Epithelial cell of esophagus (primary cell): Measurements from ENCODE around the gene CCDC102B.

Source experiments
- DNase-seq: peaks from one replicate; pipeline ENCODE4 v3.0.0; 2010; ENCODE audit warnings: low read depth
- H3K4me3 ChIP-seq: 2 replicates; pipeline ENCODE4 v1.5.1; 2011; ENCODE audit warnings: mild to moderate bottlenecking, low read length, control low read depth
- TF ChIP-seq, protein P1 (sequence below): IDR thresholded peaks from 2 replicates; pipeline ENCODE4 v1.5.1; 2011; ENCODE audit warnings: low read depth, mild to moderate bottlenecking, low read length, control low read depth, inconsistent platforms; ENCODE audit not compliant: insufficient read depth; ENCODE audit errors: missing control alignments

CCDC102B gene

DNA sequence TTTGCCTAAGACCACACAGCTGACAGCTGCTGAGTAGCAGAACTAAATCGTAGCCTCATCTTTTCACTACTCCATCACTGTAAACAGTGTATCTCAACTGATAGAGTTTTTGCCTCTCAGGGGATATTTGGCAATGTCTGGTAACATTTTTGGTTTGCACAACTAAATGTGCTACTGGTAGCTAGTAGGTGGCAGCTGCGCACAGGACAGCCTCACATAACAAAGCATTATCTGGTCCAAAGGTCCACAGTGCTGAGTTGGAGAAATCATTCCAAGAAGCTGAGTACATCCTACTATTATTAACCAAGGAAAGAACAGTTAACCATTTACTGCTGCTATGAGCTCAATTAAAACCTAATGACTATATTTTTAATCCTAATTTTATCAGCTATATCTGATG is 6.1 kb upstream of the CCDC102B start:
- TF ChIP-seq, protein P1, sequence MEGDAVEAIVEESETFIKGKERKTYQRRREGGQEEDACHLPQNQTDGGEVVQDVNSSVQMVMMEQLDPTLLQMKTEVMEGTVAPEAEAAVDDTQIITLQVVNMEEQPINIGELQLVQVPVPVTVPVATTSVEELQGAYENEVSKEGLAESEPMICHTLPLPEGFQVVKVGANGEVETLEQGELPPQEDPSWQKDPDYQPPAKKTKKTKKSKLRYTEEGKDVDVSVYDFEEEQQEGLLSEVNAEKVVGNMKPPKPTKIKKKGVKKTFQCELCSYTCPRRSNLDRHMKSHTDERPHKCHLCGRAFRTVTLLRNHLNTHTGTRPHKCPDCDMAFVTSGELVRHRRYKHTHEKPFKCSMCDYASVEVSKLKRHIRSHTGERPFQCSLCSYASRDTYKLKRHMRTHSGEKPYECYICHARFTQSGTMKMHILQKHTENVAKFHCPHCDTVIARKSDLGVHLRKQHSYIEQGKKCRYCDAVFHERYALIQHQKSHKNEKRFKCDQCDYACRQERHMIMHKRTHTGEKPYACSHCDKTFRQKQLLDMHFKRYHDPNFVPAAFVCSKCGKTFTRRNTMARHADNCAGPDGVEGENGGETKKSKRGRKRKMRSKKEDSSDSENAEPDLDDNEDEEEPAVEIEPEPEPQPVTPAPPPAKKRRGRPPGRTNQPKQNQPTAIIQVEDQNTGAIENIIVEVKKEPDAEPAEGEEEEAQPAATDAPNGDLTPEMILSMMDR: no peak
- no peak overlapping the region for H3K4me3 ChIP-seq
- DNase-seq: no peak

DNA sequence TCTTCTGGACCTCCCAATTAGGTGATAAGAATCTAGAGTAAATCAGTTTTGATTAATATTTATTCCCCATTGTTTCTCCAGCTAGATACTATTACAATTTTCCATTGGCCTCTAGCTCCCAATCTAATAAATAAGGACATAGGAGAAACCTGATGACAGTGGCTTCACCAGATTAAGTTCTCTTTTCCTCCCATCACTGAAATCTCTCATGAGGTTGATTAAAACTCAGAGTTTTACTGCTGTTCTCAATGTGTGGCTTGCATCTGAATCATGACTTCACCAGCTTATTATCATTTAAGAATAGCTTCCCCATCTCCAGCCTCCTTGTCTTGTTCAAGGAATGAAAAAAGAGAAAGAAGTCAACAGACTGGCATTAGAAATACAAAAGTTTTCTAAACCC is 3.9 kb upstream of the CCDC102B start:
- no peak for DNase-seq
- TF ChIP-seq, protein P1: no peak

DNA sequence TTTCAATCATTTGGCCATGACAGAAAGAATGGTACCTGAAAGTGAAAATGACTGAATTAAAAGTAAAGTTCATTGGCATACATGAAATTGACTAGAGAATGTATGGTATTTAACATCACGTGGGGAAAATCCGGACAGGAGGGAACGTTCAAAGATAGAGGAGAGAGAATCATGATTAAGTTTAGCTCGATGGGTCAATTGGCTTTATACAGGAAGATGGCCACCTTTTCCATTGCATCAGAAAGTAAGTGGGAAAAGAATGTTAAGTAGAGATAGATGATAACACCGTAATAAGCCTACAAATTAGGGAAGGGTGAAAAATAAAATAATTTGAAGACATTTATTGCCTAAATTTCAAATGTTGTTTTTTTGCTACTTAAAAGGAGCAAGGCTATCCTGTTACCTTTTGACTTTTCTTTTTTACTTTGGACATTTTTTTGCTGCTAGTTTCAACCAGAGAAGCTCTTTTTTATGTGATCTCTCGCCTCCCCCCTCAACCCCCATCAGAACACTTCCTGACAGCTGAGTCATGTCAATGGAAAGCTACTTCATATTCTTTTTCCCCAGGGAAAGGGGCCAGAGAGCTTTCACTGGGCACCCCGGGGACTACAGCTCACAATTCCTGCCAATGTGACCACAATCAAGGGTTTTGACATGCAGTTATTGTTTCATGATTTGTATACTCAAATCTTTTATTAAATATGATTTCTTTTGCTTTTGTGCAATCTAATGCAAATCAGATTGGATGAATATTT is 767 bp upstream of the CCDC102B start:
- TF ChIP-seq, protein P1: no peak
- H3K4me3 ChIP-seq: no peak overlapping the region
- DNase-seq: peak; percentile 11

More for the DNA sequence above, 3.9 kb upstream of the CCDC102B start:
- no peak overlapping the region for H3K4me3 ChIP-seq

DNA sequence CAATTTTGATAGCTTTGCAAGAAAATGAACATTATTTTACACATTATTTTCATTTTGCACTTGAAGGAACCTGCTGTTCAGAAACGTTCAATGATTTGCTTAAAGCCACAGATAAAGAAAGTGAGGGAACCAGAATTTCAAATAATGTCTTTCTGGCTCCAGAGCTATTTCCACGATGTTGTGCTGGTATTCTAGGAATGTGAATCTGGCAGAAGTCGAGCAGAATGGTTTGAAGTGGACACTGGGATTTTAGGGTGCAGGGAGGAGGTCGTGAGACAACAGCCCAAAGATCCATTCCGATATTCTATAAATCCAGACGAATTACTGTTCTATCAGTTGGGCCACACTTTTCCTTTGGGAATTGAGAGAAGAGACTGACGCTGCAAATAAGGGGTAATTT is 2.2 kb downstream of the CCDC102B start:
- H3K4me3 ChIP-seq: no peak overlapping the region
- TF ChIP-seq, protein P1: no peak
- DNase-seq: no peak

DNA sequence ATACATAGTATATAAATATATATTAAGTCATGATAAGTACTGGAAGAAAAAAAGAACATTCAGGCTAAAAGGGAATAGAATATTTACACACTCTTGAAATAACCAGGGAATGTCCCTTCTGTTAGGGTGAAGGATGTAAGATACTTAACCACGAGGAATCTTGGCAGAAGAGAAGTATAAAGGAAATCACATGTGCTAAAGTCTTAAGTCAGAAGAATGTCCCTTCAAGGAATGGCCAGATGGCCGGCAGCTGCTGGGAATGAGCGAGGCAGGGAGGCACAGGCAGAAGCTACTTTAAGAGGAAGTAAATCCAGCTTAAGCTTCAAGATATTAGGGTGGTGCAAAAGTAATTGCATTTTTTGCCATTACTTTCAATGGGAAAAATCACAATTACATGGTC is 5.5 kb downstream of the CCDC102B start:
- TF ChIP-seq, protein P1: no peak
- no peak for DNase-seq
- H3K4me3 ChIP-seq: no peak overlapping the region

DNA sequence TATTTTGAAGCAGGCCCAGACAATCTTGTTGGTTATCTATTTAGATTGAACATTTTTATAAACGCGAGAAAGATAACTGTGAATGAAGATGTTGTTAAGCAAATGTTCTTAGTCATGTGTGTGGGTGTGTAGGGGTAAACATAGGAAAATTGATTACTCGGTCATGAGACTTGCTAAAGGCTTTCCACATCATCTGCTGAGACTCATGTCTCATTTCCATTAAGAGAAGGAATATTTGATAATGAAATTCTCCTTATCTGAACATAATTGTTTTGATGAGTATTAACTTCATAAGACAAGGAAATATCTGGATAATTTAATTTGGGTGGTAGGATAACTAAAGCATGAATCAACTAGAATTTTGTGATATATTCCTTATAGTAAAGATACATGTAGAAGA is 19.7 kb downstream of the CCDC102B start:
- no peak overlapping the region for H3K4me3 ChIP-seq
- TF ChIP-seq, protein P1: no peak
- DNase-seq: peak; percentile 15

DNA sequence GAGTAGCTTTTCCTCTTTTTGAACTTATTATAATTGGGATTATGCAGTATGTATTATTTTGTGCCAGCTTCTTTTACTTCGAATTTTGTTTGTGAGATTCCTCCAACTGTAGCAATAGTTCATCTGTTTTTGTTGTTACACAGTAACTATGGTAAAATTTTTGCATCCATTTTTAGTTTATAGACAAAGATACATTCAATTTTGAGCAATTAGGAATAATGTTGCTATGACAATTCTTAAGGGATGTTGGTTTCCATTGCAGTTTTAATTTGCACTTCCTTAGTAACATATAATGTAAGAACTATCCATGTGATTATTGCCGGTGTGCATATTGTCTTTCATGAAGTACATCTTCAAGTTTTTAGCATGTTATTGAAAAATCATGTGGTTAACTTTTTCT is 20.7 kb downstream of the CCDC102B start:
- TF ChIP-seq, protein P1: no peak
- H3K4me3 ChIP-seq: no peak overlapping the region
- DNase-seq: no peak
